HG03521 (cell line): Measurements from ENCODE around the gene MFGE8.

Experiments
- ATAC-seq: cut with Tn5 transposase; IDR thresholded peaks from one replicate; pipeline ENCODE4 v1.9.1; 2021; ENCODE audit warnings: mild to moderate bottlenecking, moderate library complexity; ENCODE audit not compliant: unreplicated experiment

Gene MFGE8

GRCh38 chr15:88900309-88900981 lies 12.7 kb downstream of the MFGE8 start:
- ATAC-seq, result no peak

GRCh38 chr15:88899251-88899650 lies 13.9 kb downstream of the MFGE8 start:
- ATAC-seq, result no peak

GRCh38 chr15:88898736-88899135 lies 14.4 kb downstream of the MFGE8 start:
- ATAC-seq, result no peak

- no peak for ATAC-seq
Observed at GRCh38 chr15:88897456-88898194, 15.6 kb downstream of the MFGE8 start.

- no peak for ATAC-seq
Observed at GRCh38 chr15:88897142-88897455, 16.1 kb downstream of the MFGE8 start.

GRCh38 chr15:88896333-88897033 lies 16.7 kb downstream of the MFGE8 start:
- ATAC-seq, result no peak

- peak; percentile 54 for ATAC-seq
Observed at GRCh38 chr15:88894819-88895767, 18.1 kb downstream of the MFGE8 start, which contains the start of gene HAPLN3. TSS of gene HAPLN3 (minus strand) at chr15:88895544. CDS start at chr15:88887298, 8,246 bp downstream.

- no peak for ATAC-seq
Observed at GRCh38 chr15:88894348-88894818, 18.8 kb downstream of the MFGE8 start.

- ATAC-seq, result no peak
Observed at GRCh38 chr15:88891540-88892254, 21.5 kb downstream of the MFGE8 start.

GRCh38 chr15:88890495-88890894 lies 22.7 kb downstream of the MFGE8 start:
- no peak for ATAC-seq

- ATAC-seq, result no peak
Observed at GRCh38 chr15:88888719-88889118, 24.5 kb downstream of the MFGE8 start.

GRCh38 chr15:88887068-88887580 lies 26.1 kb downstream of the MFGE8 start:
- no peak for ATAC-seq

- ATAC-seq, result no peak
Observed at GRCh38 chr15:88882785-88883184, 30.4 kb downstream of the MFGE8 start.

GRCh38 chr15:88881775-88882174 lies 31.4 kb downstream of the MFGE8 start:
- no peak for ATAC-seq

- ATAC-seq, result no peak
Observed at GRCh38 chr15:88880944-88881740, 32.0 kb downstream of the MFGE8 start.

- ATAC-seq, result peak; percentile 56
Observed at GRCh38 chr15:88878720-88879184, 34.4 kb downstream of the MFGE8 start.

- no peak for ATAC-seq
Observed at GRCh38 chr15:88877906-88878305, 35.3 kb downstream of the MFGE8 start.

- ATAC-seq, result no peak
Observed at GRCh38 chr15:88877415-88877814, 35.8 kb downstream of the MFGE8 start.

- ATAC-seq, result no peak
Observed at GRCh38 chr15:88876573-88876972, 36.6 kb downstream of the MFGE8 start.
